ENCODE results near the gene MTMR10.

The MTMR10 gene

GRCh38 chr15:30984542-30984941 lies 6.9 kb downstream of the MTMR10 start:
- H3K27me3 ChIP-seq, result no peaks in the 10 kb centered on the region
- H3K27ac ChIP-seq, result peak overlapping the region in 1 of 2 donors; percentile 15
- intact Hi-C loops (cut with DNase I; ENCODE audit: low total_unique reads), result no loop called here
- H3K36me3 ChIP-seq, result peaks cover 4 to 21% (median 10%) of the 10 kb centered on the region in 3 donors
- peaks cover 0 to 57% (median 24%) of the 10 kb centered on the region in 4 donors for H3K4me1 ChIP-seq
- H3K4me3 ChIP-seq, result no peak overlapping the region
- no peaks in the 10 kb centered on the region for H3K9me3 ChIP-seq
- no peak for DNase-seq
- TF ChIP-seq, protein P1, sequence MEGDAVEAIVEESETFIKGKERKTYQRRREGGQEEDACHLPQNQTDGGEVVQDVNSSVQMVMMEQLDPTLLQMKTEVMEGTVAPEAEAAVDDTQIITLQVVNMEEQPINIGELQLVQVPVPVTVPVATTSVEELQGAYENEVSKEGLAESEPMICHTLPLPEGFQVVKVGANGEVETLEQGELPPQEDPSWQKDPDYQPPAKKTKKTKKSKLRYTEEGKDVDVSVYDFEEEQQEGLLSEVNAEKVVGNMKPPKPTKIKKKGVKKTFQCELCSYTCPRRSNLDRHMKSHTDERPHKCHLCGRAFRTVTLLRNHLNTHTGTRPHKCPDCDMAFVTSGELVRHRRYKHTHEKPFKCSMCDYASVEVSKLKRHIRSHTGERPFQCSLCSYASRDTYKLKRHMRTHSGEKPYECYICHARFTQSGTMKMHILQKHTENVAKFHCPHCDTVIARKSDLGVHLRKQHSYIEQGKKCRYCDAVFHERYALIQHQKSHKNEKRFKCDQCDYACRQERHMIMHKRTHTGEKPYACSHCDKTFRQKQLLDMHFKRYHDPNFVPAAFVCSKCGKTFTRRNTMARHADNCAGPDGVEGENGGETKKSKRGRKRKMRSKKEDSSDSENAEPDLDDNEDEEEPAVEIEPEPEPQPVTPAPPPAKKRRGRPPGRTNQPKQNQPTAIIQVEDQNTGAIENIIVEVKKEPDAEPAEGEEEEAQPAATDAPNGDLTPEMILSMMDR (IDR thresholded peaks at IDR 0.05), result no peak

DNA sequence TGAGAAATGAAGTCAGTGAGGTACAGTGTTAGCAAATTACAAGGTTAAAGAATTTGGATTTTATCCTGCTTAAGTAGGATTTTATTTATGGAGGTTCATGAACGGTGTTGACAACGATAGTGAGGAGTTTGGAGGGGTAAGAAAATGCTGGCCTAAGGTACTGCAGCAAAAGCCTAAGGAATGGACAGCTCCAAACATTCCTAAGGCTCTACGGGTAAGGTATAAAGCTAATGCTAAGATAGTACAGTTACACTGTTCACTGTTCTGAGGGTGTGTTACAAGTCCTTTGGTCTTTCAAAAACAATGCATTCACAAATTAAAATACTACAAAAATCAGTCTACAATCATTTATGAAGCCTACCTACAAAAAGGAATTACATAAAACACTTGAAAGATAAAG lies 7.3 kb downstream of the MTMR10 start:
- Histone ChIP-seq H3K4me3 (no peak overlapping the region), H3K4me1 (peaks cover 0 to 53% (median 21%) of the 10 kb centered on the region in 4 donors), H3K36me3 (peaks cover 4 to 21% (median 10%) of the 10 kb centered on the region in 3 donors), H3K27me3 (no peaks in the 10 kb centered on the region), H3K9me3 (no peaks in the 10 kb centered on the region), H3K27ac (no peak overlapping the region)
- intact Hi-C loops (cut with DNase I; ENCODE audit: low total_unique reads), result no loop called here
- DNase-seq, result no peak
- TF ChIP-seq, protein P1 (IDR thresholded peaks at IDR 0.05), result no peak

GRCh38 chr15:30979457-30979856 lies 12.0 kb downstream of the MTMR10 start:
- Histone ChIP-seq H3K4me3 (no peak overlapping the region), H3K4me1 (peaks cover 0 to 27% (median 3%) of the 10 kb centered on the region in 4 donors), H3K36me3 (peaks cover 4 to 22% (median 11%) of the 10 kb centered on the region in 3 donors), H3K27me3 (no peaks in the 10 kb centered on the region), H3K27ac (no peak overlapping the region), H3K9me3 (no peaks in the 10 kb centered on the region)
- no peak for DNase-seq
- TF ChIP-seq, protein P1 (IDR thresholded peaks at IDR 0.05), result no peak
- intact Hi-C loops (cut with DNase I; ENCODE audit: low total_unique reads), result no loop called here

GRCh38 chr15:30978328-30978727 lies 13.1 kb downstream of the MTMR10 start:
- H3K4me3 ChIP-seq, result no peak overlapping the region
- H3K36me3 ChIP-seq, result peaks cover 4 to 28% (median 21%) of the 10 kb centered on the region in 3 donors
- intact Hi-C loops (cut with DNase I; ENCODE audit: low total_unique reads), result no loop called here
- peaks cover 0 to 15% (median 0%) of the 10 kb centered on the region in 4 donors for H3K4me1 ChIP-seq
- no peak for DNase-seq
- TF ChIP-seq, protein P1 (IDR thresholded peaks at IDR 0.05), result no peak
- no peak overlapping the region for H3K27ac ChIP-seq
- H3K27me3 ChIP-seq, result no peaks in the 10 kb centered on the region
- H3K9me3 ChIP-seq, result no peaks in the 10 kb centered on the region

DNA sequence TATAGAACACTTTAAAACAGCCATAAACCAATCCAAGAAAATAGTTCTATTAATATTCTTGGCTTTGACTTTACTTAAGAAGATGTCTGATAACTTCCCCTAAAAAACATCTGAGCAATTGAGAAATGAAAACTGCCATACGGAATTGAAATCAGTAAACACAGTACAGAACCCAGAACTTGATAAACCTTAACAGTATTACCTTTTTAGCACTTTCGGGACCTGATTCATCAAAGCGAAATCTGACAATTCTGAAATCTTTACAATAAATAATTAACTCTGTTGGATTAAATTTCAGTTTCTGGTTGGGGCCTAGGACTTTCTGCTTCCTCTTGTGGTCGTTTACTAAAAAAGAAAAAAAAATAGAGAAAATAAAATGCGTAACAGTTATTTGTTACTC lies 17.3 kb downstream of the MTMR10 start:
- Histone ChIP-seq H3K36me3 (peaks cover 0 to 33% (median 31%) of the 10 kb centered on the region in 3 donors), H3K4me3 (no peak overlapping the region), H3K27me3 (no peaks in the 10 kb centered on the region), H3K9me3 (no peaks in the 10 kb centered on the region), H3K27ac (no peak overlapping the region), H3K4me1 (peaks cover 0 to 5% (median 0%) of the 10 kb centered on the region in 4 donors)
- DNase-seq, result no peak
- intact Hi-C loops (cut with DNase I; ENCODE audit: low total_unique reads), result no loop called here
- TF ChIP-seq, protein P1 (IDR thresholded peaks at IDR 0.05), result no peak

DNA sequence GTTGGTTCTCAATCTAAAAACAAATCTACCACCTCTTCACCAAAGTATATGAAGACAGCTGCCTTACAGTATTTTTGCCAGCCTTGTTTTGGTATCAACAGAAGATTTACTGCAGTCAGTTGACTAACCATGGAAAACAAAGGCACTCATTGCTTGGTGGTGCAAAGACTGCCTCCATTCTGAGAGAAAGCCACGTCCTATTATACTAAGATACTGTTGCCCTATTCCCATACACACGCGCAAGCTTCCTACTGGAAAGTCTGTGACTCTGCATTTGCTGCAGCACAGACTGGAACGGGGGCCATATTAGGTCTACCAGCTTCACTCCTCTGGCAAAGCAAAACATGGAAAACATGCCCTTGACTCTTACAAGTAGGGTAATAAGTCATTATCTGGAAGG lies 18.0 kb downstream of the MTMR10 start:
- Histone ChIP-seq H3K4me1 (peaks cover 0 to 5% (median 0%) of the 10 kb centered on the region in 4 donors), H3K4me3 (no peak overlapping the region), H3K36me3 (peaks cover 0 to 33% (median 31%) of the 10 kb centered on the region in 3 donors), H3K9me3 (no peaks in the 10 kb centered on the region), H3K27me3 (no peaks in the 10 kb centered on the region), H3K27ac (no peak overlapping the region)
- TF ChIP-seq, protein P1 (IDR thresholded peaks at IDR 0.05), result no peak
- intact Hi-C loops (cut with DNase I; ENCODE audit: low total_unique reads), result no loop called here
- no peak for DNase-seq

Measured in tibial artery (tissue), 4 donors.